Hematopoietic multipotent progenitor cell treated with erythropoietin and hydrocortisone succinate and interleukin-3 and kit ligand, for 15 days (in vitro differentiated cells): ENCODE data around the gene SUFU.
A peak's percentile ranks its signal among the peaks of the same experiment; 100 is the strongest.

Source experiments
- DNase-seq: peaks from one replicate; pipeline ENCODE4 v3.0.0-alpha.2; 2015; ENCODE audit warnings: low spot score

The SUFU gene

DNA sequence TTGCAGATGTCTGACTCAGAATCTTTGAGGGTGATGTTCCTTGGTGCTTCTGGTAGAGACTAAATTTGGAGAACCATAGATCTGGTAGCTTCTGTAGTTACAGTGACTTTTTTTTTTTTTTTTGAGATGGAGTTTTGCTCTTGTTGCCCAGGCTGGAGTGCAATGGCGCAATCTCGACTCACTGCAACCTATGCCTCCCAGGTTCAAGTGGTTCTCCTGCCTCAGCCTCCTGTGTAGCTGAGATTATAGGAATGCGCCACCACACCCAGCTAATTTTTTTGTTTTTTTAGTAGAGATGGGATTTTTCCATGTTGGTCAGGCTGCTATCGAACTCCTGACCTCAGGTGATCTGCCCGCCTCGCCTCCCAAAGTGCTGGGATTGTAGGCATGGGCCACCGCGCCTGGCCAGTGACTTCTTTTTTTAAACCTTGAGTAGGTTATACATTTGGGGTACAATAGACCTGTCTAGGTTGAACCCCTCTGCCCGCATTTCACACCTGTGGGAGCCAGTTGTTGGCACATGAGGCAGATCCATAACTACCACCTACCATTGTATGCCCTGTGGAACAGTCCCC lies 47.0 kb downstream of the SUFU start:
- DNase-seq: no peak

- DNase-seq: no peak
These were observed 48.8 kb downstream of the SUFU start for GRCh38 chr10:102552533-102552932.

- DNase-seq: no peak
These were observed 50.0 kb downstream of the SUFU start for GRCh38 chr10:102553771-102554170.

DNA sequence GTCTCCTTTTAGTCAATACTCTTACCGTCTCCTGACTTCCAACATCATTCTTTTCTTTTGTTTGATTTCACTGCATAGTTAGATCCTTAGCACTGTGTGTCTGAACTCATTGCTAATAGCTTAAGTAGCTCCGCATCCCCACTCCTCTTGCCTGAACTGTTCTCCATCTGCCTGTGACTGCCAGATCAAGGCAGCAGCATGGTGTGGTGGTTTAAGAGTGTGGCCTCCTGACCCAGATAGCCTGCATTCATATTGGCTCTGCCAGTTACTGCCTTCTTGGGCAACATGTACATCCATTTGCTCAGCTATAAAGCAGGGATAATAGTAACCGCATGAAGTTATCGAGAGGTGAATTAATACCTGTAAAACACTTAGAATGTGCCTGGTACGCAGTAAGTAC lies 50.8 kb downstream of the SUFU start:
- DNase-seq: no peak

DNA sequence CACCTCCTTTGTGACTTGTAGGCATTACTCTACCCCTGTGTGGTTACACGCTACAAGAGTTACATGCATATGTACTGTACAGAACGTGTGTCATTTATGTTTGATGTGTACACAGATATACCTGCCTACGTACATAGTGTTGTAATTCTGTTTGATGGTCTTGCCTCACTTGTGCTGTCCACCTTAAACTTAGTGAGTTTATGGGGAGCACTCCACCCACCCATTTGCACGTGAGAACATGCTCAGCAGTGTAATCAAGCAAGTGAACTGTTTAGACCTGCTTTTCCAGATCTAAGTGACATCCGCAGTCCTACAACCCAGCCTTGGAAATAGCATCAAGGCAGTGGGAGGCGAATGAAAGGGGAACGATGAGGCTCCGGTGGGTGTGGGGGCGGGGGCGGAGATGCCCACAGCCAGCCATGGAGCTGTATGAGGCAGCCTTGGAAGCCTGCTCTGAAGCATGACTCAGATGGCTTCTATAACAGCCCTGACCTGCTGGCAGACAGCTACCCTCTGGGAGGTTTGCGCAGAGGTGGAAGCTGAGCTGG lies 52.1 kb downstream of the SUFU start:
- no peak for DNase-seq

GRCh38 chr10:102557569-102557968 lies 53.8 kb downstream of the SUFU start:
- DNase-seq: no peak

DNA sequence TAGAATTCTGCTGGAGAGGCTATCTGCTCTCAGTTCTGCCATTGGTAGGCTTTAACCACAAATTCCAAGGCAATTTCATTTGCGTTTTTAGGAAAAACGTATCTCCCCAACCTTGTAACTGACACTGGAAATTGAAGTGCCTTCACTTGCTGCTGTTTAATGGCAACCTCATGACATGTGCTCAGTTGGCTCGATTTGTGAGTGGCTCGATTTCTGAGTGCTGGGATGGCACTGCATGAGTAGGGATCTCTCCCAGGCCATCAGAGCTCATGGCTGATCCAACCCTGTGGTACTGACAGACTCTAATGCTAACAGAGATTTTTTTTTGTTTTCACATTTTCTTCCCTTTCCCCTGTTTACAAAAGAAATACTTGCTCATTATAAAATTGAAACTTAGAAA lies 56.0 kb downstream of the SUFU start:
- no peak for DNase-seq

DNA sequence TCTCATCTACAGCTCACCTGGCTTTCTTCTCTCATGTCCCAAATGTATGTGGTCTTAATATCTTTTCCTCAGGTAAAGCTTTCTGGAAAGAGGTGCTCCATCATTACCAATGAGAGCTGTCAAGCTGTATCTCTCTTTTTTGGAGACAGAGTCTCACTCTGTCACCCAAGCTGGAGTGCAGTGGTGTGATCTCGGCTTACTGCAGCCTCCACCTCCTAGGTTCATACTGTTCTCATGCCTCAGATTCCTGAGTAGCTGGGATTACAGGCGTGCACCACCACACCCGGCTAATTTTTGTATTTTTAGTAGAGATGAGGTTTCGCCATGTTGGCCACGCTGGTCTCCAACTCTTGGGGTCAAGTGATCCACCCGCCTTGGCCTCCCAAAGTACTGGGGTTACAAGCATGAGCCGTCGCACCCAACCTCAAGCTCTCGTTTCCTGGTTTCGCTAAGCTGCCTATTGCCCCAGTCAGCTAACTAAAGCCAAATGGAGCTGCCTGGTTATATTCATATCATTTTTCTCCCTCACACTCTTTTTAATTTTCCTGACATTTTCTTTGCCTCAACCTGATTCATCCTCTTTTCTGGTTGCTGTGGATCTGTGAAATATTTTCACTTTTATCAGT lies 60.5 kb downstream of the SUFU start:
- DNase-seq: no peak

DNA sequence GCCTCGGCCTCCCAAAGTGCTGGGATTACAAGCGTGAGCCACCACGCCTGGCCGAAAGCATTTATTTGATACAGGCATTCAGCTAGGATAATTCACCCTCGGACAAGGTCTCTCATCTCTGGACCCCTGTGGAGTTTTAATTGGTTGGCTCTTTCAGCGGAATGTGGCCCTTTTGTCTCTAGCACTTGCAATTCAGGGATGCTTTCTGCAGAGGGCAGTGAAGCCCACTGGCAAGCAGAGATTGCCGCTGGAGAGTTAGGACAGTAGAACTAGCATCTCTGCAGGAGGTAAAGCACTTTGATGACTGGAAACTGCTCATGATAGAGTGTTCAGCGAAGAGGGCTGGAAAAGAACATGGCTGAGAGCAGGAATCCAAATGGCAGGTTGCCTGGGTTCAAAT lies 62.0 kb downstream of the SUFU start:
- DNase-seq: no peak

DNA sequence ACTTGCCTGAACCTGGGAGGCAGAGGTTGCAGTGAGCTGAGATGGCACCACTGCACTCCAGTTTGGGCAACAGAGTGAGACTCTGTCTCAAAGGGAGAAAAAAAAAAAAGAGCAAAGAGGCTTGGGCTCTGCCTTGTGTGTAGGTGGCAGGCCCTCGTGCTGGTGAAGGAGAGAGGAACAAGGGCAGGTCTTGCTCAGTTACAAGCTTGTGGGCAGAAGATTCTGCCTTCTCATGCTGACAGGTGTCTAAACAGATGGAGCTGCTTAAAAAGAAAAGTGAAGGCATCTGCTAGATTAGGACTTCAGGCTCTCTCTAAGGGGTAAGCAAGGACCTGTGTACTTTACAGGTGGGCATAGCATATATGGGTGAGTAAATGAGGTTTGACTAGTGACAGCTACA lies 75.0 kb downstream of the SUFU start:
- DNase-seq: no peak

- DNase-seq: no peak
These were observed 75.6 kb downstream of the SUFU start for GRCh38 chr10:102579328-102579727.

DNA sequence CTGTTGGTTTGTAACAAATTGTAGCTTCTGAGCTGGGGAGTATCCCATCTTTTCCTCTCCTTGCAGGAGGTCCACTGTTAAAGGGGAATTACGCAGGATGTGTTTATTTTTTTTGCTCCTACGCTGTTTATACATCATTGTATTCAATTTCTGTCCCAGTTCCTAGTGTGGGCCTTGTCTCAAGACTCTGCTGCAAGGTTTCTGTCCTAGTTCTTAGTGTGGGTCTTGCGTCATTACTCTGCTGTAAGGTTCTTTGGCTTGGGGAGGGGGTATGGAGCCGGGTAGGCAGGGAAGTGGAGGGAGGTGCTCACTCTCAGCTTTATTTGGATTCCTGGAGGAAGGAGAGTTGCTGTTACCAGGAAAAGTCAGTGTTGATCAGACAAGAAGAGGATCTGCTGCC lies 76.5 kb downstream of the SUFU start:
- no peak for DNase-seq

DNA sequence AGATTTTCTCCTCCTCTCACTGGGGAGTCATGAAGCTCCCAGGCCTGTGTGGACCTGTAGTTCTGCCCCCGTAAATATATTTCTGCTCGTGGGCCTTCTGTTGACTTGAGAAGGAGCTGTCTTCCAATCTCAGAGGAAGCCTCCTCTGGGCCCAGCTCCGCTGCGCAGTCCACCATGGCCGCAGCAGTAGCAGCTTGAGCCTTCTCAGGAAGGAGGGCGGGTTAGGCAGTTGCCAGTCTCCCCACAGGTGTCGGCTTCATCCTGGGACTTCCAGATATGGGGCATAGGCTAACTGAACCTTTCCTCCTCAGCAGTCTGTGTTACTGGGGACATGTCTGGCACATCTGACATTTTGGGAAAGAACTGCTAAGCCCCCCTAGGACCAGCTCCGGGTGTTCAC lies 77.6 kb downstream of the SUFU start:
- DNase-seq: no peak

- DNase-seq: no peak
These were observed 78.3 kb downstream of the SUFU start for GRCh38 chr10:102581981-102582580.

DNA sequence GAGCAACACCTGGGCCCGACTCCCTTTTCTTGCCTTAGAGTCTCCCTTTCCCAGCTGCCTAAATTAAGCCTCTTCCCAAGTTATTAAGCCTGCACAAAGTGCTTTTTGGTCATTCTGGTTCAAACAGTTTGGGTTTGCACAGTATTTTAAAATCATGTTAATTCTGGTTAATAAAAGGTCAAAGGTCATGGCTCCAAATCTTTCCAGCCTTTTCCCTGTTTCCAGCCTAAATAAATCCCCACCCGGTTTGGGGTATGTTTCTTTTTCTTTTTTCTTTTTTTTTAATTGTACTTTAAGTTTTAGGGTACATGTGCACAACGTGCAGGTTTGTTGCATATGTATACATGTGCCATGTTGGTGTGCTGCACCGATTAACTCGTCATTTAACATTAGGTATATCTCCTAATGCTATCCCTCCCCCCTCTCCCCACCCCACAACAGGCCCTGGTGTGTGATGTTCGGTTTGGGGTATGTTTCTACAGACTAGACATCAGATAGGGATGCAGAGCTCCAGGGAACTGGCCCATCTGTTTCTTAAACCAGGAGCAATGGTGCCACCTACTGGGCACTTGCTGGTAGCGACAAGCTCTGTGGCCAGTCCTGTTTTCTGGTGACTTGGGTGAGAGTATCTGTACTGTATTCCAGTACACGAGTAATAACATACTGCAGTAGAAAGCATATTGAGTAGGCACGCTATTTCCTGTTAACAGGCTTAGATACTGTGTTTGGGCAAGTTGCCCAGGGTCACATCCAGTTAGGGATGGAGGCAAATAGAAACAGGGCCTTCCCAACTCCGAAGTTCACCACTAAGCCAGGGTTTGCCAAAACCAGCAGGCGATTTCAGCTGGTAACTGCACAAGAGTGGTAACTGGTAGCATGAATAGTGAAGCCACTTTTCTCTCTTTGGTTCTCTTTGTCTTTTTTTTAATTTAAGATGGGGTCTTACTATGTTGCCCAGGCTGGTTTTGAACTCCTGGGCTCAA lies 80.0 kb downstream of the SUFU start:
- DNase-seq: peak; percentile 88

GRCh38 chr10:102585026-102585425 lies 81.3 kb downstream of the SUFU start:
- DNase-seq: no peak

GRCh38 chr10:102586858-102587257 lies 83.1 kb downstream of the SUFU start:
- DNase-seq: no peak

GRCh38 chr10:102588875-102589274 lies 85.1 kb downstream of the SUFU start:
- DNase-seq: no peak

GRCh38 chr10:102593074-102593803 lies 89.5 kb downstream of the SUFU start:
- no peak for DNase-seq

DNA sequence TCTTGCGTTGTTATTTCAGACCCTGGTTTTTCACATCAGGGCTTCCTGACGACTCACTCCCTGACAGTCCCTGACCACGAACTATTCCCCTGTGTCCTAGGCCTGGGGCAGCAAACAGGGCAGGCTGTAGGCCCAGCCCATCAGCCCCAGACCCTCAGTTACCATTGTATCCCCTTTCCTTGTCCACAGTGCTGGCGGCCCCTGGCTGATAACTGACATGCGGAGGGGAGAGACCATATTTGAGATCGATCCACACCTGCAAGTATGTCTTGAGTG lies 90.0 kb downstream of the SUFU start:
- DNase-seq: no peak

DNA sequence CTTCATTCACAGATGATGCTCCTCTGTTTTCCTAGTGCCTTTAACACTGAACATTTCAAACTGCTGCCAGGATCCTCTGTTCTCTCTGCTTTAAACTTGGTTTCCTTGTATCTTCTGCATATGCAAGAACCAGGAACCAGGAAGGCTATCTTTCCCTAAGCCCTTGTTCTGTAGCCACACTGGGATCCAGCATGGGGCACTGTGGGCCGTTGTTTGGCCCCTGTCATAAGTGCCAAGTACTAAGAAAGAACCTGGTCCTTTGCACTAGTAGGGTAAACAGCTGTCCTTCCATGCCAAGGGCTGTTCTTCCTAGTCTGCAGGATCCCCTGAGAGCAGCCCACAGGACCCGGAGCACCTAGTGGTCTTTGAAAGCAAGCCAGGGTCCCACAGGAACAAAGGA lies 91.5 kb downstream of the SUFU start:
- DNase-seq: no peak

DNA sequence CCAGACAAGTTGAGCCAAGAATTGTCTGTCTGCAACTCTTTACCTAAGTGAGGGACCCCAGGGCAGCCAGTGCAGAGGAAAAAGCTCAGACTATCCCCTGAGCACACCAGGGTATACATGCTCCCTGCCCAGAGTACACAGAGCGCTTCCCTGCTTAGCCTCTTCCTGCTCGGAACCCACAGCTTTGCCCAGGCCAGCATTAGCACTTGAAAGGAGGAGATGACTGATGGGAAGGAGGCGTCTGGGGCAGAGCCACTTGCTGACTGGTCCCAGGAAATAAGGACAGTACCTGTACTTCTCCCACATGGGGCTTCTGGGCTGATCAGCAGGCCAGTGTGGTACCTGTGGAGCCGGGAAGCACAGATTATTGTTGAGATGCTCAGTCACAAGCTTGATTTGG lies 92.1 kb downstream of the SUFU start:
- no peak for DNase-seq
